HG02884 (cell line): ENCODE results near the gene FAM107B.

Source experiments
- ATAC-seq: cut with Tn5 transposase; IDR thresholded peaks from one replicate; pipeline ENCODE4 v1.9.1; 2021; ENCODE audit warnings: mild to moderate bottlenecking, moderate library complexity; ENCODE audit not compliant: unreplicated experiment

FAM107B gene

DNA sequence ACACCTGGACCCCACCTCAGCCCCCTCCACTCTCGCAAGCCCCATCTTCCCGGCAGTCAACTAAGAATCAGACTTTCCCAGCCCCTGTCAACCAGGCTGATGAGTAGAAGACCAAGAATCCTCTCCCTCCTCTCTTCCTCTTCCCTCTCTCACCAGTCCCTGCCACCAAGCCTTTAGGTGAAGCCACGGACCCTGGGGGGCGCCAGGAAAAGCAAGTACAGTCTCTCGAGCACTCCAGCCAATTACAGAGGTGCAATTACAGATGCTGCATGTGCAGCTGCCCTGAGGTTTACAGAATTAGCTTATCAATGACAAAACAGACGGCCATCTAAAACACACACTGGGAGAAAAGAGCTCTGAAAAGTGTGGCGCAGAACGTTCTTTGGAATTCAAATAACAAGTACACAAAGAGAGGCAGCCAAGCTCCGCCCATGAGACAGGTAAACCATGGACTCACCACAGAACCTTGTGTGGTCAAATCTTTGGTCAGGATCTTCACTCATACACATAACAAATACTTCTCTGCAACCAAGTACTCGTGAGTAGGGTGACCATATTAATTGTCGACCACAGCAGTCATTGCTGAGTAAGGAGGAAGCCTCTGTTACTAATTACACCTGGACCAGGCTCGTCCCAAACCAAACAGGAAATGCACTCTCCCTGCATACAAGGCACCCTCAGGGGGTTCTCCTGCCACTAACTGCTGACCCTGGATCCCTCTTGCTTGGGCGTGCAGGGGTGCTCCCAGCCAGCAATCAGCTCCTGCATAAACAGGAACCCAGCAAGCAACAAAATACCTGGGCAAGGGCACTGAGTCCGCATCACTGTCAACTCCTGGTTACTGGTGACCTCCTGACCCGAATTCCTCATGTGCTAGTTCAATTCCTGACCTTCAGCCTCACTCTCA is 189.2 kb downstream of the FAM107B start:
- no peak for ATAC-seq

DNA sequence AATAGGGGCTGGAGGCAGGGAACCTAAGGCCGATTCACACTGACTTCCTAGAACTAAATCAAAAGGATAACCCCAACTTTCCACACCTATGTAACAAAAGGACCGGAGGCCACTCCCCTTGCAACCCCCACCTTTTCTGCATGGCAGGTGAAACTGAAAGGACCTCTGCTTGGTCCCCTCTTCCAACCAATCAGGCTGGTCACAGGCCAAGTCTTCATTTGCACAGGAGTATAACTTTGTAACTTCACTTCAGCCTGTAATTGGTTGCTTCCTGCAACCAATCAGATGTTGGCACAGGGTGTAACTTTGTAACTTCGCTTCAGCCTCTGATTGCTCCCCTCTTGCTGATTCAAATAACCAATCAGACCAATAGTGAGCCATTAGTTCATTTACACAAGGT is 190.0 kb downstream of the FAM107B start:
- ATAC-seq = no peak

DNA sequence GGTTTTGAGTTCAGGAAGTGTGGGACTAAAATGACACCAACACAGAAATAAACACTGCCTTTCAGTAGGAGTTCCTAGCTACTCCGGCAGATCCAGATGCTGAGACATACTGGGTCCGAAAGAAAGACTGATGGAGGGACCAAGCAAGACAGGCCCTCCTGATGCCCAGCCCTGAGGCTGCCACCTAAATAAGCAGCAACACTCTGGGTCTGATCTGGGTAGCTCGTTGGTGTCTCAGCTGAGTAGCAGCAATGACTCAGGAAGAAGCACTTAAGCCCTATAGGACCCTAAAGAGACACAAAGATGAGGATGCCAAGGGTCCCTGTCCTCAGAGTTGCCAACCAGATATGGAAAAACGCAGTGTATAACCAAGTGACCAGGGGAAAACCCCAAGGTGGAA is 190.7 kb downstream of the FAM107B start:
- no peak for ATAC-seq

DNA sequence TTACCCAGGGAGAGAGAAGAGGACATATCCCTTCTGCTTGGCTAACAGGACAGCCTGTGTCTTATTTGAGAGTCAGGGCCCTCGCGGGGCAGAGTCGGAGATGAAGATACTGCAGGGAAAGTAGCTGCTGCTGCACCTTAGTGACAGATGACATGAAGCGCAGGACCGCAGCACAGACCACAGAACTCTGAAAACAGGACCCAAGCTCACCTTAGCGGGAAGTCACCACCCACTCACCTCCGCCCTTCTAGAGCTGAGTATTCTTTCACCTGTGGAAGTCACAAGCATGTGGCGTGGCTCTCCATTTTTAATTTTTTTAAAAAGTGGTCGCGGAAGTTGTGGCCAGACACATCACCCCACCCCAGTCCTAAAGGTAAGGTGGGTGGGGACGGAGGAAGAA is 191.4 kb downstream of the FAM107B start:
- ATAC-seq = peak; percentile 51

DNA sequence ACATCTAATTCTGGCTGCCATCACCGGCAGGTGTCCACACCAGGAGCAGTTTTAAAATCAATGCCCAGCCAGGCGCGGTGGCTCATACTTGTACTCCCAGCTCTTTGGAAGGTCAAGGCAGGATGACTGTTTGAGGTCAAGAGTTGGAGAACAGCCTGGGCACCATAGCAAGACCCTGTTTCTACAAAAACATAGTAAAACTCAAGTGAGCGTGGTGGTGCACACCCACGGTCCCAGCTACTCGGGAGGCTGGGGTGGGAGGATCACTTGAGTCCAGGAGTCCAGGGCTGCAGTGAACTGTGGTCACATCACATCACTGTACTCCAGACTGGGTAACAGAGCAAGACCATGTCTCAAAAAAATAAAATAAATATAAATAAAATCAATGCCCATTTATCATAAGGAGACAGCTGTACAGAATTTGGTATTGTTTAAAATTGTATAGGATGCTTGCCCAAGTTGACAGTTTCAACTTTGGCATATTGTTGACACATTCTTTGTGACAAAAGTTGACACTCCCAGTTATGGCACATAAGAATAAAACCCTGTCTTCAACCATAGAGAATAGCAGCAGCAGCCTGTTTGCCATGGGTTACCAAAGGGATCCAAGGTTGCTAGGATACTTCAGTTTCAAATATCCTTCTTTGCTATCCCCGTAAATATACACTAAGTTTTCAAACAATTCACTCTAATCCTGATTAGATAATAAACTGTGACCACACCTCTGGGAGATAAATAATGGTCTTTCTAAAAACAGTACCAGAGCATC is 193.0 kb downstream of the FAM107B start:
- no peak for ATAC-seq

DNA sequence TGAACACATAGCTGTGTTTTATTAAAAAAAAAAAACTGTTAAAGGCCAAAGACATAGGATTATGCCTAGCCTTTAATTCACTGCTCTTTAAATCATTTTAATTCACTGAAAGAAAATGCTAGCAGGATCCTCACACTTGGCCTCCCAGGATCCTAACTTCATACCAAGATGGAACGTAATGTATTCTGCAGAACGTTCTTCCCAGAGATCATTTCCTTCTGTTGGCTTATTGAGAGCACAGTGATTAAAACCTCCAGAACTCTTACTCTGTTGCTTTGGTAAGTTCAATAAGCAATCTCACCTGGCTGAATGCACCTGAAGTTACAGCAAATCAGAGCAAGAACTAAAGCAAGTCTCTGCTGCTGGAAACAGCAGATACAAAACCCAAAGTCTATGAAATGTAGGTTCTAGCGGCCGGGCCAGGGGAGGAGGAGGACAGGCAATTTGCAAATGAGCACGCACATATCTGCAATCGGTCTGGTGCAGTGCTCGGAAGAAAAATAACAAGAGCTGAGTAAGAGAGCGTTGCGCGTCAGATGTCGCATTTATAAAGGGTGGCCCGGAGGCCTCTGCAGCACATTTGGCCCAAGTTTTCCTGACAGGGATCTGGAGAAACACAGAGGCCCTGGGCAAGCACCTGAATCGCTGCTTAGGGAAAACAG is 193.9 kb downstream of the FAM107B start:
- ATAC-seq = no peak

DNA sequence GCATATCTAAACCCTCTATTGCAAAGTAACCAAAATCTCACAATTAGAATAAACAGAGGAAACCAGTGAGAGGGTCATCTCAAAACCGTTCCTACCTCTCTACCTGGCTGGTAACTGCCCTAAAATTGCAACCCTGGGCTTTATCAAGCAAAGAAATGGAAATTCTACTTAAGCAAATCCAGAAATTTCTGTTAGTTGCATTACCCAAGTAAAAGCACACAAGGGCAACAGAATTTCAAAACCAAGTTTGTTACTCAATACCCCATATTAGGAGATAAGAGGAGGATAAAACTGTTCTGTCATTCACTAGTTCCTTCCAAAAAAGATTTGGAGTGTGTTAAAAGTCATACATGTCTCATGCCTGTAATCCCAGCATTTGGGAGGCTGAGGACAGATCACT is 195.3 kb downstream of the FAM107B start:
- ATAC-seq = no peak

DNA sequence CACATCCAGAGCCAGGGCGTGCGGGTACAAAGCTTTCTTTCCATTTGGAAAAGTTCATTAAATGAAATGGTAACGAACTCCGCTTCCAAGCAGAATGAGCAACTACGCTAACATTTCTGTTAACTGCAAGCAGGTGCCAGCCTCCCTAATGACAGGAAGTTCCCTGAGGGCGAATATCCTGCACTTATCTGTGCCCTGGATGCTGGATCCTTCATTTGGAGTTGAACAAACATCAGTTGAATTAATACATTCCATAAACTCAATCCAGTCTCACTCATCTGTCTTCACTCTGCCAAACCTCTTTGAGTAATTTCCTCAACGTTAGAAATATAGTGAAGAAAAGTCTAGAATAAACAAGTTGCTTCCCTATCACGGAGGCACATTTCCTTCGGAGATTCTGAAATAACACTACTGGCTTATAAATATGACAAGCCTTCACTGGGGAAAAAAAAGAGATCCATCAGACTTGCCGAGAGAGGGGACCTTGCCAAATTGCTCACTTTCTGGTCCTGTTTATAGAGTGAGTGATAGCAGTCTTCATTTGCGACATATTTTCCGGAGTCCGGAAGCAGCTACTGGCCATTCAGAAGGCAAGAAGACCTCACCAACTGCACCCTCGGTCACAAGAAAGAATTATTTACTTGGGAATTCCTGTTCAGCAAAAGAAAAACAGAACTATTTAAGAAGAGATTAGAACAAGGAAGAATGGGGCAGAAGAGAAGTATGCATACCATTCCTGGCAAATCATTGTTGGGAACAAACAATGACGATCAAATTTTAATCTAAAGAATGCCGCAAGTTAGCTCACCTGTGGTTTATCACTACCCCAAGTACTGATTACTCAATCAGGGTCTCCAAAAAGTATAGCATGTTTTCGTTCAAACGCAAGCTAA is 196.4 kb downstream of the FAM107B start:
- ATAC-seq = no peak

DNA sequence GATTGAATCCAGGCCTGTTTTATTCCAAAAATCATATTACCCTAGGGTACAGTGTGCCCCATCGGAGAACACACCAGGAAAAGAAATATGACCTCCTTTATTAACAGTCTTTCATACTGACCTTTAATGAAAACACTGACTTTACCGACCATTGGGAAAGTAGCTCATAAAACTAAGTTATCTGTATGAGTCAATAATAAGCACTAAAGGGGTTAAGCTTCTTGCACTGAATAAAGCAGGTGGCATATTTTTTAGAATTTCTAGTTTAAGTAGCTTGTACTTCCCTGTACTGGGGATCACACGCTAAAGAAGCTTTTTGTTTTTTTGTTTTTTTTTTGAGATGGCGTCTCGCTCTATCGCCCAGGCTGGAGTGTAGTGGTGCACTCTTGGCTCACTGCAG is 199.8 kb downstream of the FAM107B start:
- no peak for ATAC-seq

DNA sequence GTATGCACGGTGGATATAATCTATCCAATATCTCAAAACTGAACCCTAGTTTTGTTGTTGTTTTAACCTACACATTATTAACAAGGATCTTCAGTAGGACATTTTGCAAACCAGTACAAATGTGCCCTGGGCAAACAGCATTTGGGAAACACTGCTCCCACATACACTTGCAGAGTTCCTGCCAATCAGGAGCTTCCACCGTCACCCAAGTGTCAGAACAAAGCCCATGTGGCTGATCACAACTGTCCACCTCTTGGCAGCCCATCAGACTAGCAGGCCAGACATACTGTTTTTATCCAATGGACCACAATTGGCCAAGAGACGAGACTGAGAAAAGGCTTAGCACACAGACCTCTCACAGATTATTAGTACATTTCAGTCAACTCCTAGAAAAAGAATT is 200.4 kb downstream of the FAM107B start:
- ATAC-seq = no peak

DNA sequence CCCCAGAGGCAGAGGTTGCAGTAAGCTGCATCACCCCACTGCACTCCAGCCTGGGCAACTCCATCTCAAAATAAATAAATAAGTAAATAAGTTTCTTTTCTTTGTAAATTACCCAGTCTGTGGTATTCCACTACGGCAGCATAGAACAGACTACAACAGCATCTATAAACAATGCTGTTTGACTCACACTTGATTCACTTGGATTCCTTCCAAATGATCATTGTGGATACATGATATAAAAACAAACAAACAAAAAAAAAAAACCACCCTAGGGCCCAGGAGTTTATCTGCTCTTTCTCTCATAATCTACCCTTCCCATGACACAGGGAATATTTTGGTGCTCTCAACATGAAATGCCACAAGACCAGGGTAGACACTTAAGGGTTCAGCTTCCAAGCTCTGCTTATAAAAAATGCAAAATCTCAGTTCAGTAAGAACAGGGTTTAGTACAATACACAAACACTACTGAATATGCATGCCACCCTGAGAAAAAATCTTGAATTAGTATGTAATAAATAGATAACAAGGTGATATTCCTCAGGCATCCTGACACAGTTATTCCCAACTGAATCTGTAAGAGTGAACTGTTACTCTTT is 200.9 kb downstream of the FAM107B start:
- ATAC-seq = no peak

DNA sequence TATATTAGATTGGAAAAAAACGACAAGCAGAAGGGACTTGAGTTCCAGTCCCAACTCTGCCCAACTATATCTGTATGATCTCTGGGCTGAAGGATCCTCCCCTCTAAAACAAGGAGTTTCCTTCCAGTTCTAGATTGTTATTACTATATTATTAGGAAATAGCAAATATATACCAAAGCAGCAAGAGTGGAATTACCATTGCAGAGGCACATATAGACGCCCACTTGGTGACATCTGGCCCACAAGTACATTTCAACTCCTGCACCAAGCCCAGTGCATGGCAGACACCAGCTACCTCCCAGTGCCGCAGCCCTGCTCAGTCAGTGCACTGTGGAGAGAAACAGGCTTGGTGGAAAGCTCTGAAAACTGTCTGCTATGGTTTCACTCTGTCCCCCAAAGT is 201.9 kb downstream of the FAM107B start:
- no peak for ATAC-seq

DNA sequence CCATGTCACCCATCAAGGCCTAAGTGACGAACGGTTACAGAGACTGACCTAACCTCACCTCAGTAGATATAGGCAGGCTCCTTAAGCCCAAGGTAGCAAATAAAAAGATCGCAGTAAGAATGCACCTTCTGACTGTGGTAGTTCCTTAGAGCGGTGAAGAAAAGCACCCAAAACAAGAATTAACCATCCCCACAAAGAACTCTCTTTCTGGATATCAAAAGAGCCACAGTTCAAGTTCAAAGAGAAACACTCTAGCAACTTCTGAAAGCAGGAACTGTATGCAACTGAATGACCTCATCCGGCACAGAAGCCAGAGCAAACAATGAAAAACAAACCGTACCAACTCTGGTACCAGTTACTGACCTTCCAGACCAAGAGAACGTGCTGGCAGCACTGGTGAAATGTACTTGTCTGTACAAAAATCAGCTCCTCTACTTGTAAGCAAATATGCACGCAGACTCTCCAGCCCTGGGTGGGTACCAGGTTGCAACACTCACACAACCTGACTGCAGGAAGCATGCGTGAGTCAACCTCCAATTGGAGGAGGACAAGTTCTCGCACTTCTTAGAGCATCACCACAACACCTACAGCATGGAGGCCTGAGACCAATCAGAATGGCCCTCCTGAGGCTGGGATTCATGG is 202.7 kb downstream of the FAM107B start:
- ATAC-seq = no peak

DNA sequence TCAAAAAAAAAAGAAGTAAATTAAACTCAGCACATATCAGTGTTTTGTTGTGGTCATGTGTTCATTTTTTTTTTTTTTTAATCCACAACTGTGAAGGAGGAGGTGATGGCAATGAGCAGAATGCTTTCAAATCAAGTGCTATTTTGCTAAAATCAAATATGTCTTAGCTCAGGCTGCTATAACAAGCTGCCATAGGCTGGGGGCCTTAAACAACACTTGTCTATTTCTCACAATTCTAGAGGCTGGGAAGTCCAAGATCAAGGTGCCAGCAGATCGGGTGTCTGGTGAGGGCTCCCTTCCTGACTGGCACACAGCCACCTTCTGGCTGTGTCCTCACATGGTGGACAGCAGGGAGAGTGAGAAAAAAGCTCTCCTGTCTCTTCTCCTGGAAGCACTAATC is 203.9 kb downstream of the FAM107B start:
- no peak for ATAC-seq

DNA sequence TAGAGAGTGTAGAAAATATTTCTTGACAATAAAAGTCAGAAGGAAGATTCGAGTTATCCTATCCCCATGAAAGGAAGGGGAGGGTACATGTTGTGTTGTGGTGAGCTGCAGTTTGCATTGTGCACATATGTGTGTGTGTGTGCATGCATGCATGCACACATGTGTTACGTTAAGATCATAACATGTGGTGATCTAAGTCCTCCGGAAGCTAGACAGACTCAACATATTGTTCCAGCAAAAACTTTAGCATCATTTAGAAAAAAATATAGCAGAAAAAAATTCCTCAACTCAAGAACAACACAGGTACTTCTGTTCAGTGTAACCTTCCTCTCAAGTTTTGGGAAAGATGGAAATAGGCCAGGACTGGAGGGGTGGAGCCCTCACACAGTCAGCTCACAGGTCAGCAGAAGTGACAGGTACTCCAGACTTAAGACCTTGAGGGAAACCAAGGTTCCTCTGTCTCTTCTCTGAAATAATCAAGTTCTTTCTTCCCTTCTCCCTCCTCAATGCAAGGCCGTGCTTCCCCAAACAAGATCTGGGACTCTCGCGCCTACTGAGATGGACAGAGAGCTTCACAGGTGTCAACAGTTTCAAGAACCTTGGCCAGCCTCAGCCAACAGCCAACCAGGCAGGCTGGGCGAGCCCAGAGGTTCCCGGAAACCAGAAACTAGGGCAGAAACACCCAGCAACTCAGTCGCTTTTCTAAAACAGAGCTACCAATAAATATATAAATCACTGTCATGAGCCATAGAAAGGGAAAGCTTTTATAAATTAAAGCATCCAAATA is 205.2 kb downstream of the FAM107B start:
- ATAC-seq = no peak

DNA sequence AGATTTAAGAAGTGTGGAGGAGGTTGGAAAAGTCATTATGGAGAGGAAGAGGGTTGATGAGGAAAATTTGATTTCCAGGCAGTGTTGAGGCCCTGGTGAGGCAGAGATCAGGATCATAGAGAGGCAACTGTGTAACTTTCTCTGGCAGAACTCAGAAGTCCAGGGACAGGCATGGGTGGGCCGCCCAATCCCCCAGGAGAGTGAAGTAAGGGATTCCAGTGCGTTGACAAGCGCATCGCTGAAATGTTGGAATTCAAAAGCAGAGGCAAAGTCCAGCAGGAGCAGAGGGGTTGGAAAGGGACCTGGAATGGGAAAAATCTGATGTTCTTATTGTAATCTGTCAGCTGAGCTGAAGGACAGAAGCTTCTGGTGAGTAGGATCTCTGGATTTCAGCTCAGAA is 207.3 kb downstream of the FAM107B start:
- no peak for ATAC-seq

DNA sequence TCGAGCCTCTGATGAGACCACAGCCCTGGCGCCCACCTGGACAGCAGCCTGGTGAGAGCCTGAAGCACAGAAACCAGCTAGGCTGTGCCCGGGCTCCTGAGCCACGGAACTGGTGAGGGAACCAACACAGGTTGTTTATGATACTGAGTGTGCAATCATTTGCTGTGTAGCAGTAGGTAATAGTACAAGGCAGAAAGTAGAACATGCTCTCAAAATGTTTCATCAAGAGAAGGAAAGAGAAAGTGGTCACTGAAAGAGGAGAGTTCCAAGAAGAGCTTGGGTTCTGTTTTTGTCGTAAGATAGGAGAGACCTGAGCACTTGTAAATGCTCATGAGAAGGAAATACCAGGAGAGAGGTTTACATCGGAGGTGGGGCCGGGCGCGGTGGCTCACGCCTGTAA is 208.2 kb downstream of the FAM107B start:
- no peak for ATAC-seq

DNA sequence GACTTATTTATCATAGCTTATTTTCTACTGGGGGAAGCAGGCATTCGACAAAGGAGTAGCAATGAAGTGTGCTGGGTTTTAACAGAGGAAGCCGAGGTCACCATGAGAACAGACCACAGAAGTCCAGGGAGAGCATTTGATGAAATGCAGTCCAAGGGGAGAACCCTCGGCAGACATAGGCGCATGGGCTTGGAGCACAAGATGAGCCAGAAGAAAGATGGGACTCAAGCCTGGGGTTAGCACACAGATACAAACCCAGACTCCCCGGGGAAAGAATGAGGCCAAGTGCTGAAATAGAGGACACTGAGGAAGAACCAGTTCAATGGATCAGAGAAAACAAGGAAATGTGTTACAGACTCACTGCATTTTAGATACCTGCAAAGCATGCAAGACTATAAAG is 209.5 kb downstream of the FAM107B start:
- no peak for ATAC-seq

DNA sequence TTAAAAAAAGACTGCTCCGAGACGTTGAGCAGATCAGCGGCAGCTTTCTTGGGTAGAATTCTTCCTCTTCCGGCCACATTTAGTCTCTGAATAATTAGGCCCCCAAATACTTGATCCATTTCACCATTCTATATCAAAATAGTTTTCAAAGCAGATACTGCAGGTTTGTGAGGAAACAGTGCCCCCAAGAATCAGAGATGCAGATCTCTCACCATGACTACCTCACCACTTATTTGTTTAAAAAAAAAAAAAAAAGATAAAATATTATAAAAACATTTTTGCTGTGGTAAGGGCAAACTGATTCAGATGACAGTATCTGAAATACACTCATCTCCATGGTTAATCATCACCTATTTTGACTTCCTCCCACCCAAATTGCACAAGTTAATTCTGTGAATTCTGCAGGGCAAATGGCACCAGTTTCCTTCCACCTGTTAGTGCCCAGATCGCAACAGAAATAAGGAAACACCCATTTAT is 210.4 kb downstream of the FAM107B start:
- ATAC-seq = no peak
